T-helper 9 cell (primary cell): ENCODE data around the gene PRKCA.

Experiments used
- DNase-seq: peaks from one replicate; pipeline ENCODE4 v3.0.0-alpha.2; 2020

Gene PRKCA

GRCh38 chr17:66673668-66674276 lies 371.4 kb downstream of the PRKCA start:
- DNase-seq = peak; percentile 38

- no peak for DNase-seq
Observed at GRCh38 chr17:66675273-66675990, 373.0 kb downstream of the PRKCA start.

GRCh38 chr17:66675991-66676371 lies 373.6 kb downstream of the PRKCA start:
- DNase-seq = no peak

GRCh38 chr17:66676421-66676820 lies 374.0 kb downstream of the PRKCA start:
- DNase-seq = no peak

GRCh38 chr17:66677201-66677981 lies 375.0 kb downstream of the PRKCA start:
- no peak for DNase-seq

- DNase-seq = no peak
Observed at GRCh38 chr17:66678061-66678460, 375.6 kb downstream of the PRKCA start.

GRCh38 chr17:66678827-66679226 lies 376.4 kb downstream of the PRKCA start:
- DNase-seq = no peak

- DNase-seq = no peak
Observed at GRCh38 chr17:66679631-66680517, 377.5 kb downstream of the PRKCA start.

- no peak for DNase-seq
Observed at GRCh38 chr17:66682283-66682682, 379.9 kb downstream of the PRKCA start.

- no peak for DNase-seq
Observed at GRCh38 chr17:66684261-66684660, 381.8 kb downstream of the PRKCA start.

GRCh38 chr17:66684731-66685130 lies 382.3 kb downstream of the PRKCA start:
- DNase-seq = no peak

GRCh38 chr17:66686601-66687000 lies 384.2 kb downstream of the PRKCA start:
- no peak for DNase-seq

GRCh38 chr17:66687570-66688284 lies 385.3 kb downstream of the PRKCA start:
- DNase-seq = no peak

- DNase-seq = no peak
Observed at GRCh38 chr17:66689221-66689620, 386.8 kb downstream of the PRKCA start.

GRCh38 chr17:66690166-66690565 lies 387.8 kb downstream of the PRKCA start:
- DNase-seq = no peak

- DNase-seq = no peak
Observed at GRCh38 chr17:66691644-66692420, 389.4 kb downstream of the PRKCA start.

- no peak for DNase-seq
Observed at GRCh38 chr17:66692421-66692690, 389.9 kb downstream of the PRKCA start.

- DNase-seq = no peak
Observed at GRCh38 chr17:66695098-66695497, 392.7 kb downstream of the PRKCA start.

GRCh38 chr17:66698270-66698669 lies 395.9 kb downstream of the PRKCA start:
- DNase-seq = no peak

- DNase-seq = no peak
Observed at GRCh38 chr17:66701462-66701861, 399.0 kb downstream of the PRKCA start.

GRCh38 chr17:66702106-66702936 lies 399.9 kb downstream of the PRKCA start:
- DNase-seq = no peak
